Dedifferentiated amniotic fluid mesenchymal stem cell (primary cell): Measurements from ENCODE around the gene PPP4R2.

Experiments used
- DNase-seq: peaks from one replicate; pipeline ENCODE4 v3.0.0-alpha.2; 2016; ENCODE audit errors: extremely low spot score

PPP4R2 gene

DNA sequence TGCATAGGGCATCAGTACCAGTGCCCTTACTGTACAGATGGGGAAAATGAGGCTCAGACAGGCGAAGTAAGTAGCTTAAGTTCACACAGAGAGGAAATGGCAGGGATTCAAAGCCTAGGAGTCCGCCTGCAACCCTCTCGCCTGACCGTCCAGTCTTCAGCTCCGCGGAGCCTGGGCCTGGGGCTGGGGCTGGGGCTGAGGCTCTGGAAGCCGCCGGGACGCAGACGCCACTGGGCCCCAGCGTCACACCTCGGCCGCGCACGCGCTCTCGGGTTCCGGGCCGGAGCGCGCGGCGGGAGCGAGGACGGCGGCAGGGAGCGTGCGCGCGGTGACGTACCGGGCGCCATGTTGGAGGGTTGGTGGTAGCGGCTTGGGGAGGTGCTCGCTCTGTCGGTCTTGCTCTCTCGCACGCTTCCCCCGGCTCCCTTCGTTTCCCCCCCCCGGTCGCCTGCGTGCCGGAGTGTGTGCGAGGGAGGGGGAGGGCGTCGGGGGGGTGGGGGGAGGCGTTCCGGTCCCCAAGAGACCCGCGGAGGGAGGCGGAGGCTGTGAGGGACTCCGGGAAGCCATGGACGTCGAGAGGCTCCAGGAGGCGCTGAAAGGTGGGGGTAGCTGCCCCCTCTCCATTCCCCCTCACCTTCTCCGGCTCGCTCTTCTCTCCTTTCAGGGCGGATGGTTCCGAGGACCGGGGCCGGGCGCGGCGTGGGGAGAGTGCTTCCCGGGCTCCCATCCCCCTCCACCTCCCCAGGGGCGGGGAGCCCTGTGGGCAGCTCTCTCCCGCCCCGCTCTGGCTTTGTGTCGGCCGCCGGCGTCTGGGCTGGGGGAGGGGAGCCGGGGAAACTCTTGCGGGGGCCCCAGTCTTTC is at the start of gene PPP4R2:
PPP4R2 (plus strand) TSS at position 339 of the 861 bp plus-strand sequence; CDS start at position 566, 227 bp downstream.
- DNase-seq, result peak; percentile 85

DNA sequence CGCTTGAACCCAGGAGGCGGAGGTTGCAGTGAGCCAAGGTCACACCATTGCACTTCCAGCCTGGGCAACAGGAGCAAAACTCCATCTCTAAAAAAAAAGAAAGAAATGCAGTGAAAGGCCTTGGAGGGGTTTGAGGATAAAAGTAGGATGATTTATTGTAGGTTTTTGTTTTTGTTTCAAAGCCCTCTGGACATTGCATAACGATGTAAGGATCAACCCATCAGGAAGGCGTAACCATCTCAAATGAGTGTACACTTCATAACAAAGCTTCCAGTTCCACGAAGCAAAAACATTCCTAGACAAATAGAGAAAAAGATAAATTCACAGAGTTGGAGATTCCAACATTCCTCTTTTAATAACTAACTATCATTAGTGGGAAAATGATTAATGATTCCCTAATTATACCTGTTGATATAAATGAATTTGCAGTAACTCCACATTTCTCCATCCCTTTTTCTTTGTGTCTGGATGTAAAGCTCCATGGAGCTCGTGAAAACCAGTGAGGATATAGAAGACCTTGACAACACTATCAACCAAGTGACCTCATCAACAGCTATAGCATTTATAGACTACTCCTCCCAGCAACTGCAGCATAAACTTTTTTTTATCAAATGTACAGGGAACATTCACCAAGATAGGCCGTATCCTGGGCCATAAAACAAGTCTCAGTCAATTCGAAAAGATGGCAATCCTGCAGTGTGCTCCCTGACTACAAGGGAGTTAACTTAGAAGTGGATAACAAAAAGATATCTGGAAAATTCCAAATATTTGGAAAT is 48.7 kb upstream of the PPP4R2 start:
- no peak for DNase-seq

DNA sequence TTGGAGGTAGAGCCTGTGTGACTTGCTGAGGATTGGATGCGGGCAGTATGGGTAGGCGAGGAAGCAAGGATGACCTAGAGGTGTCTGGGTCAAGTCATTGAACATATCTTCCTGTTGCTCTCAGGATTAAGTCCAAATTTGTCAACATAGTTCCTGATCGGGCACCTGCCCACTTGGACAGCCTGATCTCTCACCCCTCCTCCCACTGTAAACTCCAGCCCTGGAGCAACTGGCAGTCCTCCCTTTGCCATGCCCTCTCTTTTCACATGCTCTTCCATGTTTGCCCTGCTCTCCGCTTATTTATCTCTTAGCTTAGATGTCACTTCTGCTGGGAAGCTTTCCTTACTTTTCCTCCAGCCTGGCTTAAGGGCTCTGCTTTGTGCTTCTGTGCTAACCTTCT is 47.6 kb upstream of the PPP4R2 start:
- no peak for DNase-seq

- no peak for DNase-seq
Observed at GRCh38 chr3:72950372-72950771, 46.2 kb upstream of the PPP4R2 start.

- DNase-seq, result no peak
Observed at GRCh38 chr3:72950801-72951200, 45.8 kb upstream of the PPP4R2 start.

DNA sequence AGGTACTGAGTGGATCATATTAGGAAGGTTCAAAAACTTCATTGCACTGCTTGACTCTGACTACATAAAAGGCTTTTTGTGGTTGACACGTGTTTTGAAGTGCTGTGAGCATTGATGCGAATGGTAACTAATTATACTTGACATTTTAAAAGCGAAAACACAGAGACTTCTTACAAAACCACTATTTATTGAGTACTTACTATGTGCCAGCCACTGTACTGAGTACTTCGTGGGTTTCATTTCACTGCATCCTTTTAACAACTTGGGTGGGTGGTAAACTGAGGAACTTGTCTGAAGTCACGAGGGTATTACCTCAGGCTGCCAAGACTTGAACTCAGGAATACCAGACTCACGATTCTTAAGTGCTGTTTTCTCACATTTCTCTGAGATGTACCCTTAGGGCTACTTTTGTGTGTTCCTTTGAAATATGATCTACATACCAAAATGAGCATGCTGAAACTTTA is 45.3 kb upstream of the PPP4R2 start:
- no peak for DNase-seq

DNA sequence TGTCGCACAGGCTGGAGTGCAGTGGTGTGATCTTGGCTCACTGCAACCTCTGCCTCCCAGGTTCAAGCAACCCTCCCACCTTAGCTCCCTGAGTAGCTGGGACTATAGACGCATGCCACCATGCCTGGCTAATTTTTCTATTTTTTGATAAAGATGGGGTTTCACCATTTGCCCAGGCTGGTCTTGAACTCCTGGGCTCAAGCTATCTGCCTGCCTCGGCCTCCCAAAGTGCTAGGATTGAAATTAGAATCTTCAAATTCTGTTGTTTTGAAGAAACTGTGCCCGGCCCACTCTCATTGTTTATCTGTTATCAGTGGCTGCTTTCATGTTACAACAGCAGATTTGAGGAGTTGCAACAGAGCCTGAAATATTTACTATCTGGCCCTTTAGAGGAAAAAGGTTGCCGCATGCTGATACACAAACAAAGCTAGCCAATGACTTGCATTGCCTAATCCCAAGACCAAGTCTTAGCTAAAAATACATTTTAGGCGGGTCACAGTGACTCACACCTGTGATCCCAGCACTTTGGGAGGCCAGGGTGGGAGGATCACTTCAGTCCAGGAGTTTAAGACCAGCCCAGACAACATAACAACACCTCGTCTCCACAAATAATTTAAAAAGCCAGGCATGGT is 43.2 kb upstream of the PPP4R2 start:
- no peak for DNase-seq

- no peak for DNase-seq
Observed at GRCh38 chr3:72957297-72957696, 39.3 kb upstream of the PPP4R2 start.

GRCh38 chr3:72959336-72959735 is 37.3 kb upstream of the PPP4R2 start:
- DNase-seq, result no peak

GRCh38 chr3:72960812-72961518 is 35.6 kb upstream of the PPP4R2 start:
- DNase-seq, result peak; percentile 47

GRCh38 chr3:72961752-72962151 is 34.9 kb upstream of the PPP4R2 start:
- no peak for DNase-seq

DNA sequence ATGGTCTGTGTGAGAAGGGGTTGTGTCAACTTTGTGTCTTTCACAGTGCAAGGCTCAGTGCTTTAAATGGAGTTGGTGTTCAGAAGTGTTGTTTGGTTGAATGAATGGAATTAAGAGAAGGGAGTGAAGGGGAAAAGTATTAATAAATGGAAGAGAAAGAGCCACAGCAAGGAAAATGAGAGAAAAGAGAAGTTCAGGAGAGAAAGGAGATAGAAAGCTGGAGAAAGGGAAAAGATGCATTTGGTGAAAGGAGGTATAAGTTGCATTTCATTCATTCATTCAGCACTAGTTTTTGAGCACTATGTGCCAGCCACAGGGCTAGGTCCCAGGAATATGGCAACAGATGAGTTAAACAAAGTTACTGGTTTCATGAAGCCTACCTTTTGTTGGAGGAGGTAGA is 34.3 kb upstream of the PPP4R2 start:
- DNase-seq, result no peak

GRCh38 chr3:72964633-72965032 is 32.0 kb upstream of the PPP4R2 start:
- no peak for DNase-seq

DNA sequence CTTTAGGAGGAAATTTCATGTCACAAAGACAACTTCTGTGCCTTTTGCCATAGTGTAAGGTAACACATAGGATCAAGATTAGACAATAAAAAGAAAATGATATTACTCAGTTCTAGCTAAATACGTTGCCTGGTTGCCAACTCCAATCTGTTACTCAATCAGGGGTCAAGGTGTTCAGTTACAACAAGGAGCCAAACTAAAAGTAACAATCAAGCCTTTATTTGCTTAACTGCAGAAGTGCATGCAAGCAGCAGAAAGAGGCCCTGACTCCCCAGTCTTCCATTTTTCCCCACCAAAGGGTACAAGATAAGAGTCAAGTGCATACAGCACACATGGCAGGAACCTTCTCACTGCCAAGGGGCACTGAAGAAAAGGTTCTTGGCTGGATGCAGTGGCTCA is 28.3 kb upstream of the PPP4R2 start:
- DNase-seq, result no peak

- no peak for DNase-seq
Observed at GRCh38 chr3:72969766-72970165, 26.8 kb upstream of the PPP4R2 start.

DNA sequence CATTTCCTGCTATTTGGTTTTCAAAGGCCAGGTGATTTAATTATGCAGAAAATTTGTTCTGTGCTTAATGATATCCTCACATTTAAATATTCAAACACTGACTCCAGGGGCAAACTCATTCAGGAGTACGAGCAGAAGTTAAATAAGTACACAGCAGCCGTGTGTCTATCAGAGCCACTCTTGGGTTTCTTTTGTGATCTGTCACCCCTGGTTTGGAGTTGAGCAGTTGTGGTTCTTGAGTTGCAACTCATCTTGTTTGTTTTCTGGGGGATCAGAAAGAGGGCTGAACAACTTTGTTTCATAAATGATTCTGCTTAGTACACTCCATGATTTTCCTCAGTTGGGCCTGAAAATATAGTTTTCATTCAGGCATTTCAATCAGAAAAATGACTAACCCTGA is 25.7 kb upstream of the PPP4R2 start:
- no peak for DNase-seq

GRCh38 chr3:72972706-72973030 is 23.9 kb upstream of the PPP4R2 start:
- no peak for DNase-seq

DNA sequence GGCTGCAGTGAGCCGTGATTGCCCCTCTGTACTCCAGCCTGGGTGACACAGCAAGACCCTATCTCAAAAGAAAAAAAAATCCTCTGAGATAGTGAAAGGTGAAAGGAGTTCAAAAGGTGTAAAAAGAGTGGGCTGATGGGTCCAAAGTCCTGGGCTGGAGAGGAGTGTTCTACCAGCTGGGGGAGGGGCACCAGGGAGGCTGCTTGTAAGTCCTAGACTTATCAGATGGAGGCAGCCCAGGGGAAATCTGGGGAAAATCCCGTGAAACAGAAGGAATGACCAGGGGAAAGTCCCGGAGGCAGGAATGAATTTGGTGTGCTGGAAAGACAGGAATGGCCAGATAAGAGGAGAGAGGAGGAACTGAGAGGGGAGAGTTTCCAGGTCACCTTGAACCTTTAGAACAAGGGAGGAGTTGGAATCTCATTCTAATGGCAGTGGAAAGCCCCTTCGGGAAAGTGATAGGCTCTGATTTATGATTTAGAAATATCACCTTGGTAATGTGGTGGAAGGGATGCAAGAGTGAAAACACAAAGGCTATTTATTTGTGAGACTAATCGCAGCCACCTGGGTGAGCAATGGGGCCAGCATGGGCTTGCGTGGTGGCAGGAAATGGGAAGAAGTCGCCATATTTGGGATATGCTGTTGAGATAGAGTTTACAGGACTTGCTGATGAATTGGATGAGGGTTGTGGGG is 23.4 kb upstream of the PPP4R2 start:
- DNase-seq, result no peak

GRCh38 chr3:72973786-72974185 is 22.8 kb upstream of the PPP4R2 start:
- DNase-seq, result no peak

DNA sequence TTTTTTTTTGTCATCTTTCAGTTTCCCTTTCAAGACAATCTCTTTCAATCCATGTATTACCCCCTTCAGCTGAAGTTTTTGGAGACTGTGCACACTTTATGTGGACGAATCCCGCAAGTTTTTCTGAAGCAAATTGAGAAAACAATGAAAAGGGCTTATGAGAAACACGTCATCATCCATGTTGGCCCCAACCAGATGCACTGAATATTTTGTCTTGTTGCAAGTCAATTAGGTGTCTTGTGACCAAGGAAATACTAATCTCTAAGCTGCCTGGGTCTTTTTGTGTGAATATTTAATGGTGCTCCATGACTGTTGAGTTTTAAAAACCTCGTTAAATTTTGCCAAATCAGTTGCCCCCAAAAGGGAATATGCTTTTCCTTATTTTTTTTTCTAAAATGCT is 21.7 kb upstream of the PPP4R2 start:
- no peak for DNase-seq

- DNase-seq, result peak; percentile 18
Observed at GRCh38 chr3:72976281-72976741, 20.3 kb upstream of the PPP4R2 start.
